Subcutaneous abdominal adipose tissue (tissue), 5 donors: ENCODE data around the gene ZXDC.

Experiments used
- H3K27ac ChIP-seq: one replicate; pipeline ENCODE4 v1.7.0; 2013; ENCODE audit warnings: low read depth, mild to moderate bottlenecking, inconsistent platforms, low read length, moderate library complexity
- H3K27me3 ChIP-seq, 5 donors: one replicate each; pipeline ENCODE4 v1.7.0; 2013; ENCODE audit warnings: low read length in 5 of 5, inconsistent platforms in 1 of 5; ENCODE audit not compliant: control insufficient read depth in 5 of 5, insufficient read depth in 4 of 5
- H3K36me3 ChIP-seq, 5 donors: one replicate each; pipeline ENCODE4 v1.7.0; 2013; ENCODE audit warnings: low read length in 5 of 5; ENCODE audit not compliant: control insufficient read depth in 5 of 5, insufficient read depth in 5 of 5
- H3K4me1 ChIP-seq, 5 donors: one replicate each; pipeline ENCODE4 v1.7.0; 2013; ENCODE audit warnings: low read length in 5 of 5, mild to moderate bottlenecking in 3 of 5, moderate library complexity in 1 of 5; ENCODE audit not compliant: control insufficient read depth in 5 of 5, insufficient read depth in 5 of 5
- H3K4me3 ChIP-seq, 5 donors: one replicate each; pipeline ENCODE4 v1.7.0; 2013; ENCODE audit warnings: low read length in 5 of 5, low read depth in 1 of 5
- H3K9ac ChIP-seq, 5 donors: one replicate each; pipeline ENCODE4 v1.7.0; 2013; ENCODE audit warnings: low read length in 5 of 5, mild to moderate bottlenecking in 4 of 5, moderate library complexity in 3 of 5
- H3K9me3 ChIP-seq, 5 donors: one replicate each; pipeline ENCODE4 v1.7.0; 2013; ENCODE audit warnings: low read length in 5 of 5; ENCODE audit not compliant: control insufficient read depth in 5 of 5
- donor health status: healthy.
- donor health status: healthy.
- donor health status: healthy.
- donor health status: healthy.
- donor health status: healthy.

Gene ZXDC

GRCh38 chr3:126510308-126510910, 34.7 kb upstream of the ZXDC start:
- no peak overlapping the region for H3K27ac ChIP-seq
- no peak overlapping the region for H3K4me3 ChIP-seq
- H3K9ac ChIP-seq = no peak overlapping the region
- H3K27me3 ChIP-seq = peaks cover 0 to 2% (median 0%) of the 10 kb centered on the region in 5 donors
- no peaks in the 10 kb centered on the region for H3K9me3 ChIP-seq
- H3K4me1 ChIP-seq = no peaks in the 10 kb centered on the region
- H3K36me3 ChIP-seq = no peaks in the 10 kb centered on the region

GRCh38 chr3:126509597-126510307, 34.1 kb upstream of the ZXDC start:
- no peaks in the 10 kb centered on the region for H3K4me1 ChIP-seq
- peaks cover 0 to 6% (median 0%) of the 10 kb centered on the region in 5 donors for H3K27me3 ChIP-seq
- no peaks in the 10 kb centered on the region for H3K9me3 ChIP-seq
- H3K9ac ChIP-seq = no peak overlapping the region
- H3K36me3 ChIP-seq = no peaks in the 10 kb centered on the region
- H3K27ac ChIP-seq = no peak overlapping the region
- no peak overlapping the region for H3K4me3 ChIP-seq

GRCh38 chr3:126508564-126508964, 32.9 kb upstream of the ZXDC start:
- peaks cover 0 to 14% (median 4%) of the 10 kb centered on the region in 5 donors for H3K27me3 ChIP-seq
- H3K27ac ChIP-seq = no peak overlapping the region
- no peaks in the 10 kb centered on the region for H3K36me3 ChIP-seq
- H3K9me3 ChIP-seq = no peaks in the 10 kb centered on the region
- H3K4me3 ChIP-seq = no peak overlapping the region
- no peaks in the 10 kb centered on the region for H3K4me1 ChIP-seq
- no peak overlapping the region for H3K9ac ChIP-seq

GRCh38 chr3:126507886-126508285, 32.2 kb upstream of the ZXDC start:
- H3K9ac ChIP-seq = no peak overlapping the region
- no peaks in the 10 kb centered on the region for H3K4me1 ChIP-seq
- H3K27ac ChIP-seq = no peak overlapping the region
- H3K4me3 ChIP-seq = no peak overlapping the region
- peaks cover 0 to 14% (median 4%) of the 10 kb centered on the region in 5 donors for H3K27me3 ChIP-seq
- H3K9me3 ChIP-seq = no peaks in the 10 kb centered on the region
- H3K36me3 ChIP-seq = no peaks in the 10 kb centered on the region

- no peaks in the 10 kb centered on the region for H3K36me3 ChIP-seq
- H3K4me3 ChIP-seq = no peak overlapping the region
- H3K27me3 ChIP-seq = peaks cover 0 to 14% (median 7%) of the 10 kb centered on the region in 5 donors
- no peak overlapping the region for H3K27ac ChIP-seq
- peaks cover 0 to 3% (median 0%) of the 10 kb centered on the region in 5 donors for H3K4me1 ChIP-seq
- no peaks in the 10 kb centered on the region for H3K9me3 ChIP-seq
- H3K9ac ChIP-seq = no peak overlapping the region
Observed at GRCh38 chr3:126503701-126504100, 28.0 kb upstream of the ZXDC start.

GRCh38 chr3:126502656-126503055, 27.0 kb upstream of the ZXDC start:
- H3K27ac ChIP-seq = no peak overlapping the region
- H3K4me3 ChIP-seq = no peak overlapping the region
- H3K27me3 ChIP-seq = peaks cover 0 to 14% (median 7%) of the 10 kb centered on the region in 5 donors
- no peaks in the 10 kb centered on the region for H3K9me3 ChIP-seq
- peaks cover 0 to 3% (median 0%) of the 10 kb centered on the region in 5 donors for H3K4me1 ChIP-seq
- no peaks in the 10 kb centered on the region for H3K36me3 ChIP-seq
- H3K9ac ChIP-seq = no peak overlapping the region

- peaks cover 0 to 3% (median 0%) of the 10 kb centered on the region in 5 donors for H3K4me1 ChIP-seq
- no peak overlapping the region for H3K9ac ChIP-seq
- no peaks in the 10 kb centered on the region for H3K36me3 ChIP-seq
- H3K27ac ChIP-seq = no peak overlapping the region
- no peak overlapping the region for H3K4me3 ChIP-seq
- peaks cover 0 to 14% (median 7%) of the 10 kb centered on the region in 5 donors for H3K27me3 ChIP-seq
- H3K9me3 ChIP-seq = no peaks in the 10 kb centered on the region
Observed at GRCh38 chr3:126501736-126502135, 26.0 kb upstream of the ZXDC start.

- H3K9ac ChIP-seq = no peak overlapping the region
- H3K36me3 ChIP-seq = no peaks in the 10 kb centered on the region
- peaks cover 0 to 3% (median 0%) of the 10 kb centered on the region in 5 donors for H3K4me1 ChIP-seq
- no peak overlapping the region for H3K27ac ChIP-seq
- no peak overlapping the region for H3K4me3 ChIP-seq
- H3K27me3 ChIP-seq = peaks cover 0 to 14% (median 7%) of the 10 kb centered on the region in 5 donors
- H3K9me3 ChIP-seq = no peaks in the 10 kb centered on the region
Observed at GRCh38 chr3:126501054-126501453, 25.4 kb upstream of the ZXDC start.

GRCh38 chr3:126500016-126500415, 24.3 kb upstream of the ZXDC start:
- Histone ChIP-seq H3K9me3 (no peaks in the 10 kb centered on the region), H3K9ac (no peak overlapping the region), H3K27ac (no peak overlapping the region), H3K4me1 (peaks cover 0 to 3% (median 0%) of the 10 kb centered on the region in 5 donors), H3K27me3 (peaks cover 0 to 9% (median 7%) of the 10 kb centered on the region in 5 donors), H3K4me3 (no peak overlapping the region), H3K36me3 (no peaks in the 10 kb centered on the region)

GRCh38 chr3:126499401-126499800, 23.7 kb upstream of the ZXDC start:
- Histone ChIP-seq H3K9me3 (no peaks in the 10 kb centered on the region), H3K36me3 (no peaks in the 10 kb centered on the region), H3K27ac (no peak overlapping the region), H3K4me3 (no peak overlapping the region), H3K9ac (no peak overlapping the region), H3K4me1 (peaks cover 0 to 3% (median 0%) of the 10 kb centered on the region in 5 donors), H3K27me3 (peaks cover 0 to 7% (median 5%) of the 10 kb centered on the region in 5 donors)
